Endodermal cell (in vitro differentiated cells): ENCODE results near the gene IAPP. TPM values are rescaled to one million over a fixed set of nuclear protein-coding genes. Genes with fewer than 3 reads are reported as not detected.

Experiments used
- DNase-seq: peaks from one replicate; pipeline ENCODE4 v3.0.0-alpha.2; 2017
- H3K27ac ChIP-seq: 2 replicates; pipeline ENCODE4 v1.5.1; 2013; ENCODE audit warnings: mild to moderate bottlenecking, low read depth, low read length, moderate library complexity
- H3K27me3 ChIP-seq: 2 replicates; pipeline ENCODE4 v1.6.1; 2013; ENCODE audit warnings: mild to moderate bottlenecking, low read length, moderate library complexity; ENCODE audit not compliant: insufficient read depth, control insufficient read depth, poor library complexity, severe bottlenecking
- H3K36me3 ChIP-seq: 2 replicates; pipeline ENCODE4 v1.7.0; 2013; ENCODE audit warnings: mild to moderate bottlenecking, low read length, moderate library complexity; ENCODE audit not compliant: control insufficient read depth, insufficient read depth
- H3K4me1 ChIP-seq: one replicate; pipeline ENCODE4 v1.7.0; 2013; ENCODE audit warnings: low read length; ENCODE audit not compliant: control insufficient read depth, insufficient read depth
- H3K4me3 ChIP-seq: 2 replicates; pipeline ENCODE4 v1.5.1; 2013; ENCODE audit warnings: mild to moderate bottlenecking, low read length, moderate library complexity
- H3K9ac ChIP-seq: 2 replicates; pipeline ENCODE4 v1.6.1; 2013; ENCODE audit warnings: mild to moderate bottlenecking, low read length, moderate library complexity; ENCODE audit not compliant: poor library complexity, severe bottlenecking; ENCODE audit errors: extremely low read depth
- H3K9me3 ChIP-seq: 2 replicates; pipeline ENCODE4 v1.6.1; 2013; ENCODE audit warnings: mild to moderate bottlenecking, low read length, moderate library complexity; ENCODE audit not compliant: control insufficient read depth
- H3K27ac Mint-ChIP-seq: 2 replicates; pipeline ENCODE4 v1.8.0; 2020; ENCODE audit warnings: mixed read lengths
- H3K27me3 Mint-ChIP-seq: 2 replicates; pipeline ENCODE4 v1.8.0; 2021; ENCODE audit warnings: mild to moderate bottlenecking, mixed read lengths; ENCODE audit not compliant: insufficient read depth
- H3K36me3 Mint-ChIP-seq: 2 replicates; pipeline ENCODE4 v1.8.0; 2020; ENCODE audit warnings: low read depth, mixed read lengths
- H3K4me1 Mint-ChIP-seq: 2 replicates; pipeline ENCODE4 v1.8.0; 2020; ENCODE audit warnings: mixed read lengths
- H3K4me3 Mint-ChIP-seq: 2 replicates; pipeline ENCODE4 v1.8.0; 2020; ENCODE audit warnings: mild to moderate bottlenecking, moderate library complexity, mixed read lengths
- H3K9me3 Mint-ChIP-seq: 2 replicates; pipeline ENCODE4 v1.8.0; 2020; ENCODE audit warnings: mild to moderate bottlenecking, mixed read lengths
- CTCF ChIP-seq: fragments of 200-600 bp; sonication (generic); conservative IDR thresholded peaks from 2 replicates; pipeline ENCODE4 v1.5.0; 2021; ENCODE audit warnings: antibody characterized with exemption, mild to moderate bottlenecking
- WGBS, 2 experiments: methylation state at CpG; one replicate each; pipeline versions ENCODE4 v1.1.5 to v1.1.7; 2013; ENCODE audit warnings: missing lambda C conversion rate in 2 of 2, mixed read lengths in 1 of 2; ENCODE audit not compliant: insufficient coverage in 1 of 2, insufficient read length in 1 of 2; 5-methylcytosine and 5-hydroxymethylcytosine counted together
- total RNA-seq, 2 donors: library from RNA; stranded (reverse); fragmentation: NEBNext Ultra II Directional in 1 of 2; extraction: Animal tissue kit (Norgen Biotek cat#: 25700) in 1 of 2; gene quantifications; 2 replicates in 1 of 2; 3 replicates in 1 of 2; pipeline ENCODE4 v1.2.1, GENCODE V29; 2021

The IAPP gene
- total RNA-seq, 2 donors from 2014 or later = not detected

- peaks cover 1% of the 10 kb centered on the region for H3K9me3 ChIP-seq
- no peak for TF ChIP-seq CTCF
- no peak overlapping the region for H3K9ac ChIP-seq
- no peaks in the 10 kb centered on the region for H3K27me3 Mint-ChIP-seq
- 100% methylated on average over 1 of the region's 1 CpG for WGBS, 2 experiments
- H3K27me3 ChIP-seq = no peaks in the 10 kb centered on the region
- H3K27ac Mint-ChIP-seq = no peak overlapping the region
- H3K4me1 Mint-ChIP-seq = peaks cover 8% of the 10 kb centered on the region
- DNase-seq = no peak
- no peak overlapping the region for H3K4me3 ChIP-seq
- no peaks in the 10 kb centered on the region for H3K36me3 ChIP-seq
- peaks cover 3% of the 10 kb centered on the region for H3K4me1 ChIP-seq
- H3K36me3 Mint-ChIP-seq = peaks cover 7% of the 10 kb centered on the region
- peaks cover 6% of the 10 kb centered on the region for H3K9me3 Mint-ChIP-seq
- no peak overlapping the region for H3K4me3 Mint-ChIP-seq
- H3K27ac ChIP-seq = no peak overlapping the region
These were observed 32.8 kb upstream of the IAPP start for GRCh38 chr12:21339921-21340320.

DNA sequence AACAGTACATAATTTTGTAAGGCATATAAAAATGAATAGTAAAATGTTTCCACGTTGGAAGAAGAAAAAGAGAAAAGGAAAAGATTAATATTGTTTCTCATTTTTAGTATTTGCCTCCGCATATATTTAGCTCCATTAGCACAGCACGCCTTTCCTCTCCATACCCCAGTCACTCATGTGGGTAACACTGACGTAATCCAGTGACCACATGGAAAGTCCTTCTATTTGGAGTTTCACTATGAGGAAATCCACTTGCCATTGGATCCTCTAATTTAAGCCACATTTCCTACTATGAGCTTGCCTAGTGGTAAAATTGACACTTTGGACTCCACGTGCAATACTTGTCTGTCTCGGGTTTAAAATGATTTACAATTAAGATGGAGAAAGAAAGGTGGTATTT lies 32.3 kb upstream of the IAPP start:
- Histone ChIP-seq H3K27ac (no peak overlapping the region), H3K4me1 (peaks cover 3% of the 10 kb centered on the region), H3K9ac (no peak overlapping the region), H3K36me3 (no peaks in the 10 kb centered on the region), H3K4me3 (no peak overlapping the region), H3K9me3 (no peaks in the 10 kb centered on the region), H3K27me3 (no peaks in the 10 kb centered on the region)
- no peak for TF ChIP-seq CTCF
- WGBS, 2 experiments = 70 to 85% methylated on average over 2 to 5 of the region's 6 CpGs
- peaks cover 11% of the 10 kb centered on the region for H3K4me1 Mint-ChIP-seq
- peaks cover 6% of the 10 kb centered on the region for H3K9me3 Mint-ChIP-seq
- H3K4me3 Mint-ChIP-seq = no peak overlapping the region
- H3K27me3 Mint-ChIP-seq = no peaks in the 10 kb centered on the region
- no peak for DNase-seq
- peaks cover 5% of the 10 kb centered on the region for H3K36me3 Mint-ChIP-seq
- no peak overlapping the region for H3K27ac Mint-ChIP-seq

- no peak overlapping the region for H3K4me3 Mint-ChIP-seq
- Histone ChIP-seq H3K36me3 (no peaks in the 10 kb centered on the region), H3K4me1 (peaks cover 3% of the 10 kb centered on the region), H3K27me3 (no peaks in the 10 kb centered on the region), H3K9me3 (no peaks in the 10 kb centered on the region), H3K27ac (no peak overlapping the region), H3K4me3 (no peak overlapping the region), H3K9ac (no peak overlapping the region)
- peaks cover 11% of the 10 kb centered on the region for H3K4me1 Mint-ChIP-seq
- no peaks in the 10 kb centered on the region for H3K36me3 Mint-ChIP-seq
- H3K27me3 Mint-ChIP-seq = no peaks in the 10 kb centered on the region
- no peak for TF ChIP-seq CTCF
- WGBS, 2 experiments = 94% methylated on average over 4 of the region's 4 CpGs; no CpG with 5 or more reads in 1 of the 2 experiments
- no peaks in the 10 kb centered on the region for H3K9me3 Mint-ChIP-seq
- H3K27ac Mint-ChIP-seq = no peak overlapping the region
- no peak for DNase-seq
These were observed 30.9 kb upstream of the IAPP start for GRCh38 chr12:21341769-21342168.
